Panc1 (cell line): ENCODE data around the gene ARHGAP12.

Experiments
- POLR2AphosphoS5 ChIP-seq: IDR thresholded peaks from 2 replicates; pipeline ENCODE4 v1.6.1; 2012; ENCODE audit warnings: mild to moderate bottlenecking, low read depth, low read length, moderate library complexity
- TF ChIP-seq, protein P1 (sequence below): fragments of 450-650 bp; IDR thresholded peaks from 2 replicates; pipeline ENCODE4 v1.5.1; 2017; ENCODE audit warnings: mild to moderate bottlenecking
- TF ChIP-seq, protein P2 (sequence below), 2 experiments: IDR thresholded peaks; 2 replicates each; pipeline ENCODE4 v1.6.1; 2011 to 2012; ENCODE audit warnings: low read depth in 2 of 2, control low read depth in 1 of 2, low read length in 1 of 2, mild to moderate bottlenecking in 1 of 2, moderate library complexity in 1 of 2; ENCODE audit not compliant: insufficient read depth in 1 of 2

DNA sequence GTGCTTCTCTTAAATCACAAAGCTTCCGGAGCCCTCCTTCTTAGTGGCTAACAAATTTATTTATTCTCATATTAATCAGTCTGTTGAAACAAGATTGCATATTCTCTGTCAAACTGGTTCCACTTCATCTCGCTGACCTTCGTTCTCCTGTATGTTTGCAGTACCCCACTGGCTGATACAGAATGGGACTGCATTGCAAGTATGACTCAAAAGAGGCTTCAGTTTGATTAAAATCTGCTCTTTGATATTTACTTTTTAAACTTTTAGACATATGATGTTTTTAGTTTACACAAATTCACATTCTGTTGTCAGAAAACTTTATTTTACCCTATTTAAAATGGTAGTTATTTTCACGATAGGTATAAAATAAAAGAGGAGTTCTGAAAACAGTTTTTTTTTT is 14.3 kb upstream of the ARHGAP12 start:
- TF ChIP-seq, protein P1, sequence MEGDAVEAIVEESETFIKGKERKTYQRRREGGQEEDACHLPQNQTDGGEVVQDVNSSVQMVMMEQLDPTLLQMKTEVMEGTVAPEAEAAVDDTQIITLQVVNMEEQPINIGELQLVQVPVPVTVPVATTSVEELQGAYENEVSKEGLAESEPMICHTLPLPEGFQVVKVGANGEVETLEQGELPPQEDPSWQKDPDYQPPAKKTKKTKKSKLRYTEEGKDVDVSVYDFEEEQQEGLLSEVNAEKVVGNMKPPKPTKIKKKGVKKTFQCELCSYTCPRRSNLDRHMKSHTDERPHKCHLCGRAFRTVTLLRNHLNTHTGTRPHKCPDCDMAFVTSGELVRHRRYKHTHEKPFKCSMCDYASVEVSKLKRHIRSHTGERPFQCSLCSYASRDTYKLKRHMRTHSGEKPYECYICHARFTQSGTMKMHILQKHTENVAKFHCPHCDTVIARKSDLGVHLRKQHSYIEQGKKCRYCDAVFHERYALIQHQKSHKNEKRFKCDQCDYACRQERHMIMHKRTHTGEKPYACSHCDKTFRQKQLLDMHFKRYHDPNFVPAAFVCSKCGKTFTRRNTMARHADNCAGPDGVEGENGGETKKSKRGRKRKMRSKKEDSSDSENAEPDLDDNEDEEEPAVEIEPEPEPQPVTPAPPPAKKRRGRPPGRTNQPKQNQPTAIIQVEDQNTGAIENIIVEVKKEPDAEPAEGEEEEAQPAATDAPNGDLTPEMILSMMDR = no peak
- TF ChIP-seq, protein P2, sequence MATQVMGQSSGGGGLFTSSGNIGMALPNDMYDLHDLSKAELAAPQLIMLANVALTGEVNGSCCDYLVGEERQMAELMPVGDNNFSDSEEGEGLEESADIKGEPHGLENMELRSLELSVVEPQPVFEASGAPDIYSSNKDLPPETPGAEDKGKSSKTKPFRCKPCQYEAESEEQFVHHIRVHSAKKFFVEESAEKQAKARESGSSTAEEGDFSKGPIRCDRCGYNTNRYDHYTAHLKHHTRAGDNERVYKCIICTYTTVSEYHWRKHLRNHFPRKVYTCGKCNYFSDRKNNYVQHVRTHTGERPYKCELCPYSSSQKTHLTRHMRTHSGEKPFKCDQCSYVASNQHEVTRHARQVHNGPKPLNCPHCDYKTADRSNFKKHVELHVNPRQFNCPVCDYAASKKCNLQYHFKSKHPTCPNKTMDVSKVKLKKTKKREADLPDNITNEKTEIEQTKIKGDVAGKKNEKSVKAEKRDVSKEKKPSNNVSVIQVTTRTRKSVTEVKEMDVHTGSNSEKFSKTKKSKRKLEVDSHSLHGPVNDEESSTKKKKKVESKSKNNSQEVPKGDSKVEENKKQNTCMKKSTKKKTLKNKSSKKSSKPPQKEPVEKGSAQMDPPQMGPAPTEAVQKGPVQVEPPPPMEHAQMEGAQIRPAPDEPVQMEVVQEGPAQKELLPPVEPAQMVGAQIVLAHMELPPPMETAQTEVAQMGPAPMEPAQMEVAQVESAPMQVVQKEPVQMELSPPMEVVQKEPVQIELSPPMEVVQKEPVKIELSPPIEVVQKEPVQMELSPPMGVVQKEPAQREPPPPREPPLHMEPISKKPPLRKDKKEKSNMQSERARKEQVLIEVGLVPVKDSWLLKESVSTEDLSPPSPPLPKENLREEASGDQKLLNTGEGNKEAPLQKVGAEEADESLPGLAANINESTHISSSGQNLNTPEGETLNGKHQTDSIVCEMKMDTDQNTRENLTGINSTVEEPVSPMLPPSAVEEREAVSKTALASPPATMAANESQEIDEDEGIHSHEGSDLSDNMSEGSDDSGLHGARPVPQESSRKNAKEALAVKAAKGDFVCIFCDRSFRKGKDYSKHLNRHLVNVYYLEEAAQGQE (IDR thresholded peaks at IDR 0.05; ENCODE audit: insufficient read depth in 1 of 2, low read depth in 2 of 2, low read length in 1 of 2) = no peak
- no peak for TF ChIP-seq POLR2AphosphoS5
